Stomach (tissue), 9 donors: ENCODE measurements around the gene UBE3D. TPM values are rescaled to one million over a fixed set of nuclear protein-coding genes. Genes with fewer than 3 reads are reported as not detected.

Source experiments
- DNase-seq, 2 donors: peaks; one replicate each; pipeline versions ENCODE4 v3.0.0 to v3.0.0-alpha.2; 2013 to 2019
- H3K27ac ChIP-seq, 5 donors: fragments of 200-600 bp in 4 of 5; sonication (generic) in 4 of 5; one replicate each; pipeline ENCODE4 v1.5.1; 2013 to 2019; ENCODE audit warnings: mild to moderate bottlenecking in 1 of 5, moderate library complexity in 1 of 5
- H3K27me3 ChIP-seq, 3 donors: fragments of 200-600 bp; sonication (generic); one replicate each; pipeline ENCODE4 v1.5.1; 2017 to 2019; ENCODE audit warnings: mixed run types in 1 of 3
- H3K36me3 ChIP-seq, 4 donors: fragments of 200-600 bp; sonication (generic); 1 replicate in 3 of 4; 2 replicates in 1 of 4; pipeline ENCODE4 v1.5.1; 2016 to 2019
- H3K4me1 ChIP-seq, 4 donors: fragments of 200-600 bp; sonication (generic); one replicate each; pipeline ENCODE4 v1.5.1; 2016 to 2019
- H3K4me3 ChIP-seq, 4 donors: fragments of 200-600 bp; sonication (generic) in 3 of 4; one replicate each; pipeline ENCODE4 v1.5.1; 2016 to 2019; ENCODE audit warnings: mild to moderate bottlenecking in 1 of 4
- H3K9me3 ChIP-seq, 4 donors: fragments of 200-600 bp; sonication (generic); one replicate each; pipeline ENCODE4 v1.5.1; 2016 to 2019
- CTCF ChIP-seq, 7 experiments: fragments of 450-650 bp in 4 of 7; fragments of 200-600 bp in 3 of 7; sonication (generic) in 3 of 7; IDR thresholded peaks; one replicate each; pipeline ENCODE4 v1.5.1; 2016 to 2019; ENCODE audit warnings: antibody characterized with exemption in 7 of 7, control low read depth in 2 of 7, mild to moderate bottlenecking in 1 of 7
- EP300 ChIP-seq: sonication (generic); formaldehyde crosslinking; IDR thresholded peaks from one replicate; pipeline ENCODE4 v1.6.1; 2017; ENCODE audit warnings: antibody characterized with exemption
- POLR2A ChIP-seq, 4 donors: fragments of 450-650 bp; IDR thresholded peaks; one replicate each; pipeline ENCODE4 v1.6.1; 2016; ENCODE audit warnings: antibody characterized with exemption in 4 of 4, control low read depth in 2 of 4, mild to moderate bottlenecking in 1 of 4, moderate library complexity in 1 of 4
- POLR2AphosphoS5 ChIP-seq, 3 donors: sonication (generic); formaldehyde crosslinking; IDR thresholded peaks; one replicate each; pipeline ENCODE4 v1.6.1; 2016; ENCODE audit warnings: antibody characterized with exemption in 3 of 3
- WGBS, 5 donors: extraction: QIAGEN DNeasy Blood & Tissue Kit in 3 of 5; methylation state at CpG; one replicate each; pipeline versions ENCODE4 v1.1.5 to v1.1.7; 2013 to 2018; 5-methylcytosine and 5-hydroxymethylcytosine counted together
- intact Hi-C: fragments of 100-400 bp; cut with DNase I; formaldehyde crosslinking; loops from one replicate; pipeline ENCODE4 v1.15.1; 2023; ENCODE audit warnings: low total_unique reads
- polyA plus RNA-seq, 3 donors: library from polyadenylated mRNA; stranded (reverse); fragments of 200-250 nt; gene quantifications; one replicate each; pipeline ENCODE4 v1.2.3, GENCODE V29; 2013
- total RNA-seq, 5 donors: library from RNA; depleted of rRNA; stranded (reverse); fragments of >200 nt; gene quantifications; one replicate each; pipeline versions ENCODE4 v1.1.0 to v1.2.3, GENCODE V29; 2014 to 2016
- donor health status: healthy with polysubstance abuse.
- donor health status: Bipolar disorder and iron deficiency.
- donor health status: healthy.

The UBE3D gene
- total and polyA plus RNA-seq, 8 donors: 1.5 to 33.3 (median 11.8) TPM

GRCh38 chr6:83086751-83087150 lies 21.1 kb upstream of the UBE3D start:
- H3K4me3 ChIP-seq: no peak overlapping the region
- intact Hi-C loops: no loop called here
- DNase-seq: no peak
- TF ChIP-seq CTCF (IDR thresholded peaks at IDR 0.05): no peak
- TF ChIP-seq POLR2A (IDR thresholded peaks at IDR 0.05): no peak
- no peak for TF ChIP-seq EP300
- no peak for TF ChIP-seq POLR2AphosphoS5 (IDR thresholded peaks at IDR 0.05)
- H3K27me3 ChIP-seq: no peaks in the 10 kb centered on the region
- no peak overlapping the region for H3K27ac ChIP-seq
- no peaks in the 10 kb centered on the region for H3K9me3 ChIP-seq
- no peaks in the 10 kb centered on the region for H3K36me3 ChIP-seq
- 78 to 87% (median 82%) methylated on average over 2 of the region's 2 CpGs for WGBS, 5 donors
- H3K4me1 ChIP-seq: peaks cover 0 to 10% (median 0%) of the 10 kb centered on the region in 4 donors

- Histone ChIP-seq H3K36me3 (no peaks in the 10 kb centered on the region), H3K27ac (no peak overlapping the region), H3K9me3 (no peaks in the 10 kb centered on the region), H3K4me1 (peaks cover 0 to 10% (median 4%) of the 10 kb centered on the region in 4 donors), H3K4me3 (no peak overlapping the region), H3K27me3 (no peaks in the 10 kb centered on the region)
- no peak for TF ChIP-seq CTCF (IDR thresholded peaks at IDR 0.05)
- no peak for TF ChIP-seq POLR2AphosphoS5 (IDR thresholded peaks at IDR 0.05)
- no peak for TF ChIP-seq POLR2A (IDR thresholded peaks at IDR 0.05)
- TF ChIP-seq EP300: no peak
- intact Hi-C loops: no loop called here
- 37 to 57% (median 41%) methylated on average over 1 of the region's 1 CpG for WGBS, 5 donors
- no peak for DNase-seq
Observed at GRCh38 chr6:83083476-83083875, 17.8 kb upstream of the UBE3D start.

GRCh38 chr6:83073615-83074014 lies 8.0 kb upstream of the UBE3D start:
- WGBS, 5 donors: 77 to 100% (median 88%) methylated on average over 1 of the region's 1 CpG
- H3K4me3 ChIP-seq: no peak overlapping the region

GRCh38 chr6:83072726-83073125 lies 7.1 kb upstream of the UBE3D start:
- DNase-seq: no peak

More at GRCh38 chr6:83073615-83074014, 8.0 kb upstream of the UBE3D start:
- intact Hi-C loops: loop anchor here (10.0 kb wide), 1 partner anchor 111 kb away; no protein-coding TSS in a partner anchor
- H3K36me3 ChIP-seq: no peaks in the 10 kb centered on the region
- no peaks in the 10 kb centered on the region for H3K27me3 ChIP-seq
- H3K9me3 ChIP-seq: no peaks in the 10 kb centered on the region
- H3K4me1 ChIP-seq: peaks cover 7 to 41% (median 27%) of the 10 kb centered on the region in 4 donors
- TF ChIP-seq POLR2AphosphoS5 (IDR thresholded peaks at IDR 0.05) (no peak), CTCF (IDR thresholded peaks at IDR 0.05) (no peak), POLR2A (IDR thresholded peaks at IDR 0.05) (no peak), EP300 (no peak)
- H3K27ac ChIP-seq: no peak overlapping the region
- no peak for DNase-seq

GRCh38 chr6:83071707-83072106 lies 6.1 kb upstream of the UBE3D start:
- intact Hi-C loops: loop anchor here (10.0 kb wide), 1 partner anchor 113 kb away; no protein-coding TSS in a partner anchor
- Histone ChIP-seq H3K27ac (peak overlapping the region in 2 of 5 donors; percentile 62 to 68), H3K4me3 (no peak overlapping the region), H3K27me3 (no peaks in the 10 kb centered on the region), H3K36me3 (no peaks in the 10 kb centered on the region), H3K4me1 (peaks cover 11 to 51% (median 28%) of the 10 kb centered on the region in 4 donors), H3K9me3 (no peaks in the 10 kb centered on the region)
- no peak for DNase-seq
- 80 to 83% (median 83%) methylated on average over 1 of the region's 1 CpG for WGBS, 5 donors
- TF ChIP-seq POLR2AphosphoS5 (IDR thresholded peaks at IDR 0.05): no peak
- TF ChIP-seq EP300: no peak
- TF ChIP-seq POLR2A (IDR thresholded peaks at IDR 0.05): no peak
- TF ChIP-seq CTCF (IDR thresholded peaks at IDR 0.05): no peak

More at GRCh38 chr6:83072726-83073125, 7.1 kb upstream of the UBE3D start:
- intact Hi-C loops: loop anchor here (10.0 kb wide), 1 partner anchor 112 kb away; no protein-coding TSS in a partner anchor
- Histone ChIP-seq H3K9me3 (no peaks in the 10 kb centered on the region), H3K4me3 (no peak overlapping the region), H3K27me3 (no peaks in the 10 kb centered on the region), H3K27ac (no peak overlapping the region), H3K4me1 (peaks cover 11 to 45% (median 28%) of the 10 kb centered on the region in 4 donors), H3K36me3 (no peaks in the 10 kb centered on the region)
- WGBS, 5 donors: 88 to 95% (median 92%) methylated on average over 2 of the region's 2 CpGs
- TF ChIP-seq POLR2A (IDR thresholded peaks at IDR 0.05) (no peak), POLR2AphosphoS5 (IDR thresholded peaks at IDR 0.05) (no peak)
